PC-3 (cell line): ENCODE results near the gene TSPAN9.

Experiments
- CTCF ChIP-seq: fragments of 300-600 bp; sonication (generic); conservative IDR thresholded peaks from 2 replicates; pipeline ENCODE4 v1.5.1; 2017; ENCODE audit warnings: antibody characterized with exemption, low read depth, mild to moderate bottlenecking, low read length
- EZH2 ChIP-seq: fragments of 300-600 bp; sonication (generic); IDR thresholded peaks from one replicate; pipeline ENCODE4 v1.6.1; 2017; ENCODE audit warnings: antibody characterized with exemption, mild to moderate bottlenecking, low read length; ENCODE audit not compliant: unreplicated experiment
- EZH2phosphoT487 ChIP-seq: fragments of 300-600 bp; sonication (generic); IDR thresholded peaks from 2 replicates; pipeline ENCODE4 v1.6.1; 2018; ENCODE audit warnings: mild to moderate bottlenecking, antibody characterized with exemption, low read length, borderline replicate concordance

GRCh38 chr12:3048540-3048939 is 28.6 kb upstream of the TSPAN9 start:
- TF ChIP-seq CTCF, result no peak
- no peak for TF ChIP-seq EZH2
- TF ChIP-seq EZH2phosphoT487, result no peak
